Measurements from ENCODE around the gene SRPX2. TPM values are rescaled to one million over a fixed set of nuclear protein-coding genes. Genes with fewer than 3 reads are reported as not detected.
A peak's percentile ranks its signal among the peaks of the same experiment; 100 is the strongest.

The SRPX2 gene
- total RNA-seq, 4 donors from 2014 or later: 77.9 to 327 (median 148) TPM

- TF ChIP-seq, protein P1, sequence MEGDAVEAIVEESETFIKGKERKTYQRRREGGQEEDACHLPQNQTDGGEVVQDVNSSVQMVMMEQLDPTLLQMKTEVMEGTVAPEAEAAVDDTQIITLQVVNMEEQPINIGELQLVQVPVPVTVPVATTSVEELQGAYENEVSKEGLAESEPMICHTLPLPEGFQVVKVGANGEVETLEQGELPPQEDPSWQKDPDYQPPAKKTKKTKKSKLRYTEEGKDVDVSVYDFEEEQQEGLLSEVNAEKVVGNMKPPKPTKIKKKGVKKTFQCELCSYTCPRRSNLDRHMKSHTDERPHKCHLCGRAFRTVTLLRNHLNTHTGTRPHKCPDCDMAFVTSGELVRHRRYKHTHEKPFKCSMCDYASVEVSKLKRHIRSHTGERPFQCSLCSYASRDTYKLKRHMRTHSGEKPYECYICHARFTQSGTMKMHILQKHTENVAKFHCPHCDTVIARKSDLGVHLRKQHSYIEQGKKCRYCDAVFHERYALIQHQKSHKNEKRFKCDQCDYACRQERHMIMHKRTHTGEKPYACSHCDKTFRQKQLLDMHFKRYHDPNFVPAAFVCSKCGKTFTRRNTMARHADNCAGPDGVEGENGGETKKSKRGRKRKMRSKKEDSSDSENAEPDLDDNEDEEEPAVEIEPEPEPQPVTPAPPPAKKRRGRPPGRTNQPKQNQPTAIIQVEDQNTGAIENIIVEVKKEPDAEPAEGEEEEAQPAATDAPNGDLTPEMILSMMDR (IDR thresholded peaks at IDR 0.05): no peak
- DNase-seq (ENCODE audit: low spot score): no peak
- ATAC-seq (ENCODE audit: low FRiP score): peak; percentile 53
Observed at GRCh38 chrX:100677611-100678181, 33.7 kb downstream of the SRPX2 start.

- DNase-seq (ENCODE audit: low spot score) (no peak), ATAC-seq (ENCODE audit: low FRiP score) (no peak)
- TF ChIP-seq, protein P1 (IDR thresholded peaks at IDR 0.05): no peak
Observed at GRCh38 chrX:100680756-100681155, 36.8 kb downstream of the SRPX2 start.

- TF ChIP-seq, protein P1 (IDR thresholded peaks at IDR 0.05): no peak
- ATAC-seq (ENCODE audit: low FRiP score) (no peak), DNase-seq (ENCODE audit: low spot score) (no peak)
Observed at GRCh38 chrX:100681599-100681998, 37.6 kb downstream of the SRPX2 start.

DNA sequence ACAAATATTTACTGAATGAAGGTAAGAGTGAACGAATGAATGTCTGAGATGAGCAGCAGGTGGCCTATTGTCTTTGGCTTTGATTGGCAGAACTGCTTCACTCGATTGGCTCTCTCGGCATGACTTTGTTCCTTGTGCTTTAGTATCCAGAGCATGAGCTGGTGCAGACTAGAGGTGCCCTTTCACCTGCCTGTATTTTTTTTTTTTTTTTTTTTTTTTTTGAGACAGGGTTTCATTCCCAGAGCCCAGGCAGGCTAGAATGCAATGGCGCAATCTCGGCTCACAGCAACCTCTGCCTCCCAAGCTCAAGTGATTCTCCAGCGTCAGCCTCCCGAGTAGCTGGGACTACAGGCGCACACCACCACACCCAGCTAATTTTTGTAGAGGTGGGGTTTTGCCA lies 38.9 kb downstream of the SRPX2 start:
- TF ChIP-seq, protein P1 (IDR thresholded peaks at IDR 0.05): no peak
- ATAC-seq (ENCODE audit: low FRiP score) (no peak), DNase-seq (ENCODE audit: low spot score) (no peak)

GRCh38 chrX:100685284-100685996 lies 41.4 kb downstream of the SRPX2 start:
- TF ChIP-seq, protein P1 (IDR thresholded peaks at IDR 0.05): peak in 2 of 3 donors; percentile 32 to 74
- peak; percentile 66 for DNase-seq (ENCODE audit: low spot score)
- ATAC-seq (ENCODE audit: low FRiP score): peak; percentile 76

- no peak for DNase-seq (ENCODE audit: low spot score)
- ATAC-seq (ENCODE audit: low FRiP score): no peak
- TF ChIP-seq, protein P1 (IDR thresholded peaks at IDR 0.05): peak in 1 of 3 donors; percentile 3
Observed at GRCh38 chrX:100685997-100686305, 42.0 kb downstream of the SRPX2 start.

- DNase-seq (ENCODE audit: low spot score): no peak
- TF ChIP-seq, protein P1 (IDR thresholded peaks at IDR 0.05): no peak
- ATAC-seq (ENCODE audit: low FRiP score): no peak
Observed at GRCh38 chrX:100687128-100687527, 43.1 kb downstream of the SRPX2 start.

Data from omental fat pad (tissue), 4 donors.